Gastrocnemius medialis (tissue), 4 donors: Measurements from ENCODE around the gene TRIM25. TPM values are rescaled to one million over a fixed set of nuclear protein-coding genes. Genes with fewer than 3 reads are reported as not detected.

Source experiments
- ATAC-seq, 2 donors: fragments of 150-250 bp; one replicate each; pipeline ENCODE4 v1.9.1; 2016
- DNase-seq, 2 donors: peaks; one replicate each; pipeline ENCODE4 v3.0.0-alpha.2; 2019
- H3K27ac ChIP-seq, 4 donors: fragments of 200-600 bp; sonication (generic); 1 replicate in 1 of 4; 2 replicates in 3 of 4; pipeline ENCODE4 v1.5.1; 2016 to 2018; ENCODE audit warnings: mild to moderate bottlenecking in 2 of 4, moderate library complexity in 1 of 4
- H3K27me3 ChIP-seq, 3 donors: fragments of 200-600 bp; sonication (generic) in 2 of 3; 1 replicate in 1 of 3; 2 replicates in 2 of 3; pipeline versions ENCODE4 v1.5.1 to v1.6.0; 2016 to 2019; ENCODE audit warnings: mild to moderate bottlenecking in 1 of 3, moderate library complexity in 1 of 3
- H3K36me3 ChIP-seq, 2 donors: fragments of 200-600 bp; sonication (generic) in 1 of 2; one replicate each; pipeline ENCODE4 v1.5.1; 2017 to 2018
- H3K4me1 ChIP-seq, 2 donors: fragments of 200-600 bp; sonication (generic) in 1 of 2; one replicate each; pipeline ENCODE4 v1.5.1; 2016 to 2017; ENCODE audit warnings: mild to moderate bottlenecking in 2 of 2
- H3K4me3 ChIP-seq, 4 donors: fragments of 200-600 bp; sonication (generic) in 3 of 4; 1 replicate in 1 of 4; 2 replicates in 3 of 4; pipeline ENCODE4 v1.5.1; 2016 to 2019; ENCODE audit warnings: mild to moderate bottlenecking in 2 of 4
- H3K9me3 ChIP-seq, 3 donors: fragments of 200-600 bp; sonication (generic) in 2 of 3; 1 replicate in 1 of 3; 2 replicates in 2 of 3; pipeline ENCODE4 v1.5.1; 2016 to 2019
- POLR2A ChIP-seq, 2 donors: fragments of 450-650 bp; IDR thresholded peaks; one replicate each; pipeline ENCODE4 v1.6.1; 2017; ENCODE audit warnings: antibody characterized with exemption in 2 of 2, mild to moderate bottlenecking in 2 of 2, moderate library complexity in 2 of 2
- in situ Hi-C, 4 donors: fragments of 200-750 bp; cut with MboI; loops; one replicate each; pipeline versions ENCODE4 v1.15.0 to v1.8.0; 2017; ENCODE audit warnings: low sequenced_read_pairs in 4 of 4
- intact Hi-C: fragments of 100-400 bp; cut with DNase I; formaldehyde crosslinking; loops from one replicate; pipeline ENCODE4 v1.15.1; 2023; ENCODE audit warnings: low total_unique reads
- total RNA-seq, 4 donors: library from RNA; depleted of rRNA; stranded (reverse); fragments of >200 nt; gene quantifications; one replicate each; pipeline versions ENCODE4 v1.1.0 to v1.2.3, GENCODE V29; 2016
- TF ChIP-seq, protein P1 (sequence below), 5 experiments: fragments of 450-650 bp in 3 of 5; fragments of 200-600 bp in 2 of 5; sonication (generic) in 2 of 5; IDR thresholded peaks in 4 of 5; conservative IDR thresholded peaks in 1 of 5; 1 replicate in 4 of 5; 2 replicates in 1 of 5; pipeline ENCODE4 v1.5.1; 2016 to 2019; ENCODE audit warnings: antibody characterized with exemption in 5 of 5, mild to moderate bottlenecking in 3 of 5, moderate library complexity in 3 of 5

The TRIM25 gene
- total RNA-seq, 4 donors from 2014 or later: 8.5 to 18.2 (median 15.1) TPM

DNA sequence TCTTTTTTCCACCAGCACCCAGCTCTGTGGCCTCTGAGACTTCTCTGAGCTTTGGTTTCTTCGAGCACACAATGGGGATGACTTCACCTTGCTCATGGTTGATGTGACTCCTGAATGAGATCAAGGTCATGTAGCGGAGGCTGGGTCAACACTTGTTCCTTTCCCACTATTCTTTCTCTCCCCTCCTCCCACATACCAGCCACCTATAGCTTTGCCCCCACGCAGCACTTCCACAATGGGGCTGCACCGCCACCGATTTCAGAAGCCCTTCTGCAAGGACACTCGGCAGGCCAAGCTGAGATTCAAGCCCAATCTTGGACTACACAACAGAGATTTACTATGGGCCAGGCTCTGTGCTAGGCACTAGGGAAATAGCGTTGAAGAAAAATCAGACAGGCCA lies 14.4 kb downstream of the TRIM25 start:
- Histone ChIP-seq H3K4me3 (no peak overlapping the region), H3K27ac (no peak overlapping the region), H3K36me3 (peaks cover 0 to 91% of the 10 kb centered on the region in 2 donors), H3K9me3 (no peaks in the 10 kb centered on the region), H3K4me1 (peaks cover 0 to 5% of the 10 kb centered on the region in 2 donors), H3K27me3 (no peaks in the 10 kb centered on the region)
- no peak for ATAC-seq
- intact Hi-C loops (no loop called here), in situ Hi-C loops (no loop called here)
- DNase-seq: no peak
- no peak for TF ChIP-seq POLR2A (IDR thresholded peaks at IDR 0.05)
- TF ChIP-seq, protein P1, sequence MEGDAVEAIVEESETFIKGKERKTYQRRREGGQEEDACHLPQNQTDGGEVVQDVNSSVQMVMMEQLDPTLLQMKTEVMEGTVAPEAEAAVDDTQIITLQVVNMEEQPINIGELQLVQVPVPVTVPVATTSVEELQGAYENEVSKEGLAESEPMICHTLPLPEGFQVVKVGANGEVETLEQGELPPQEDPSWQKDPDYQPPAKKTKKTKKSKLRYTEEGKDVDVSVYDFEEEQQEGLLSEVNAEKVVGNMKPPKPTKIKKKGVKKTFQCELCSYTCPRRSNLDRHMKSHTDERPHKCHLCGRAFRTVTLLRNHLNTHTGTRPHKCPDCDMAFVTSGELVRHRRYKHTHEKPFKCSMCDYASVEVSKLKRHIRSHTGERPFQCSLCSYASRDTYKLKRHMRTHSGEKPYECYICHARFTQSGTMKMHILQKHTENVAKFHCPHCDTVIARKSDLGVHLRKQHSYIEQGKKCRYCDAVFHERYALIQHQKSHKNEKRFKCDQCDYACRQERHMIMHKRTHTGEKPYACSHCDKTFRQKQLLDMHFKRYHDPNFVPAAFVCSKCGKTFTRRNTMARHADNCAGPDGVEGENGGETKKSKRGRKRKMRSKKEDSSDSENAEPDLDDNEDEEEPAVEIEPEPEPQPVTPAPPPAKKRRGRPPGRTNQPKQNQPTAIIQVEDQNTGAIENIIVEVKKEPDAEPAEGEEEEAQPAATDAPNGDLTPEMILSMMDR (IDR thresholded peaks at IDR 0.05 in 4 of 5, conservative IDR thresholded peaks at IDR 0.05 in 1 of 5): no peak

DNA sequence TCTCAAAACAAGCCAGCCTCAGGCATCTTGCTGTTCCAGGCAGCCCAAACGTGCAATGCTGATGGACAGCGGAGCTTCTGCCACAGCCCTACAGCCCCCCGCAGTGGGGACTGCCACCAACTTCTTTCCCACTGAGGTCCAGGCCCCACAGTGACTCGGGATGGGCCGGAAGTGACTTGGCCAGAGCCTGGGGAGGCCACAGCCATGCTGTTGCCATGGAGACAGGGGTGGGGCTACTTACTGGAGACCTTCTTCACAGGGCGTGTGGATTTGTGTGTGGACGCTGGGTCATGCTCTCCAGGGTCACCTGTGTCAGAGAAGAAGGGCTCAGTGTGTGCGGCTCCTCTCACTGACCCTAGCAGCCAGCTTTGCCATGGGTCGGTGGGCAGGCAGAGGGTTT lies 15.0 kb downstream of the TRIM25 start:
- no peak overlapping the region for H3K27ac ChIP-seq
- intact Hi-C loops: no loop called here
- no peaks in the 10 kb centered on the region for H3K27me3 ChIP-seq
- no peaks in the 10 kb centered on the region for H3K9me3 ChIP-seq
- TF ChIP-seq, protein P1 (IDR thresholded peaks at IDR 0.05 in 4 of 5, conservative IDR thresholded peaks at IDR 0.05 in 1 of 5): no peak
- no peak for TF ChIP-seq POLR2A (IDR thresholded peaks at IDR 0.05)
- ATAC-seq (no peak), DNase-seq (no peak)
- H3K4me3 ChIP-seq: no peak overlapping the region
- peaks cover 0 to 5% of the 10 kb centered on the region in 2 donors for H3K4me1 ChIP-seq
- H3K36me3 ChIP-seq: peaks cover 0 to 91% of the 10 kb centered on the region in 2 donors
- in situ Hi-C loops: no loop called here

DNA sequence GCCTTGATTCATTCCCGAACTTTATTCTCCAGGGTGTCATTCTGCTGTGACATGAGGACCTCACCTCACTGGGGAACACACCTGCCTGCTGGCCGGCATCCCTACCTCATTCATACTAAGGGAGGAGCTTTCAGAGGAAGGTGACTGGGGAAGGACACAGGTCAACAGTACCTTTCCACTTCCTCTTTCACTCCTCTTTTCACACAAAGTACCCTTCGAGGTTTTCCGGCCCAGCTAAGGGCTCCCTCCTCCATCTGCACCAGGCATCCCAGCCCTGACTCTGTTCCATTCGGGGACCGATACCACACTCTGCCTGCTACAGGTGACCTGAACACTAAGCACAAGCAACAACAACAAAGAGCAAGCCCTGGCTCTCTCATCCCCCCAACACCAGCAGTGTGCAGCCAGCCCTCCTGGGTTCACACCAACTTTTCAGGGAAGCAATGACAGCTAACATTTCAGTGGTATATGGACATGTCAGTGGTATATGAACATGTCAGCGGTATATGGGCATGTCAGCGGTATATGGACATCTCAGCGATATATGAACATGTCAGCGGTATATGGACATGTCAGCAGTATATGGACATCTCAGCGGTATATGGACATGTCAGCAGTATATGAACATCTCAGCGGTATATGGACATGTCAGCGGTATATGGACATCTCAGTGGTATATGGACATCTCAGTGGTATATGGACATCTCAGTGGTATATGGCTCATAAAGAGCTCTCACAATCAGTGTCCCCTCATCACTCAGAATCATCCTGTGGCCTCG lies 16.0 kb downstream of the TRIM25 start:
- no peak overlapping the region for H3K27ac ChIP-seq
- DNase-seq (no peak), ATAC-seq (no peak)
- no peaks in the 10 kb centered on the region for H3K9me3 ChIP-seq
- intact Hi-C loops: no loop called here
- H3K36me3 ChIP-seq: peaks cover 0 to 91% of the 10 kb centered on the region in 2 donors
- no peak for TF ChIP-seq POLR2A (IDR thresholded peaks at IDR 0.05)
- TF ChIP-seq, protein P1 (IDR thresholded peaks at IDR 0.05 in 4 of 5, conservative IDR thresholded peaks at IDR 0.05 in 1 of 5): no peak
- no peaks in the 10 kb centered on the region for H3K27me3 ChIP-seq
- H3K4me3 ChIP-seq: no peak overlapping the region
- peaks cover 0 to 5% of the 10 kb centered on the region in 2 donors for H3K4me1 ChIP-seq
- in situ Hi-C loops: no loop called here

DNA sequence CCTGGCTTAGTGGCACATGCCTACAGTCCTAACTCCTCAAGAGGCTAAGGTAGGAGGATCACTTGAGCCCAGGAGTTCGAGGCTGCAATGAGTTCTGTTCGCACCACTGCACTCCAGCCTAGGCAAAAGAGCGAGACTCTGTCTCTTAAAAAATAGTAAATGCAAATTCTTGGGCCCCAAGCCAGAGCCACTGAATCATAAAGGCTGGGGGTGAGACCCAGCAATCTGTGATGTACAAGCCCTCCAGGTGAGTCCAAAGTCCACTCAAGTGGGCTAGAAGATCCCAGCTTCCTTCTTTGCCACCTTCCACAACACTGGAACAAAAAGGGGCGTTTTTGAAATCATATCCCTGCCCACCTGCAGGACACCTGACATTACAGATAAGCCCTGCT lies 16.9 kb downstream of the TRIM25 start:
- ATAC-seq (no peak), DNase-seq (no peak)
- Histone ChIP-seq H3K36me3 (peaks cover 0 to 91% of the 10 kb centered on the region in 2 donors), H3K4me3 (no peak overlapping the region), H3K27me3 (no peaks in the 10 kb centered on the region), H3K27ac (no peak overlapping the region), H3K4me1 (peaks cover 0 to 5% of the 10 kb centered on the region in 2 donors), H3K9me3 (no peaks in the 10 kb centered on the region)
- intact Hi-C loops: no loop called here
- TF ChIP-seq, protein P1 (IDR thresholded peaks at IDR 0.05 in 4 of 5, conservative IDR thresholded peaks at IDR 0.05 in 1 of 5): no peak
- no peak for TF ChIP-seq POLR2A (IDR thresholded peaks at IDR 0.05)
- in situ Hi-C loops: no loop called here
